SJSA1 (cell line): Measurements from ENCODE around the gene C2CD2. TPM values are rescaled to one million over a fixed set of nuclear protein-coding genes. Genes with fewer than 3 reads are reported as not detected.

Experiments used
- DNase-seq, 2 experiments: peaks; one replicate each; pipeline ENCODE4 v3.0.0-alpha.2; 2015 to 2020; ENCODE audit warnings: low spot score in 2 of 2, low read depth in 1 of 2
- H3K27ac ChIP-seq: fragments of 250-450 bp; sonication (Bioruptor Pico); 2 replicates; pipeline ENCODE4 v1.5.1; 2020; ENCODE audit warnings: mild to moderate bottlenecking, moderate library complexity
- H3K27me3 ChIP-seq: fragments of 250-450 bp; sonication (Bioruptor Pico); replicated peaks from 2 replicates; pipeline ENCODE4 v1.5.1; 2020; ENCODE audit warnings: mild to moderate bottlenecking, moderate library complexity
- H3K36me3 ChIP-seq: fragments of 250-450 bp; sonication (Bioruptor Pico); 2 replicates; pipeline ENCODE4 v1.5.1; 2020; ENCODE audit warnings: mild to moderate bottlenecking
- H3K4me1 ChIP-seq: fragments of 250-450 bp; sonication (Bioruptor Pico); replicated peaks from 2 replicates; pipeline ENCODE4 v1.6.1; 2021; ENCODE audit warnings: mild to moderate bottlenecking
- H3K4me3 ChIP-seq: fragments of 250-450 bp; sonication (Bioruptor Pico); 2 replicates; pipeline ENCODE4 v1.5.1; 2020; ENCODE audit warnings: mild to moderate bottlenecking
- H3K9me3 ChIP-seq: fragments of 250-450 bp; sonication (Bioruptor Pico); replicated peaks from 2 replicates; pipeline ENCODE4 v1.5.1; 2020; ENCODE audit warnings: mild to moderate bottlenecking
- total RNA-seq: library from RNA; depleted of rRNA; stranded (reverse); fragments of >200 nt; shearing (Covaris generic); gene quantifications from 2 replicates; pipeline ENCODE4 v1.2.3, GENCODE V29; 2014

The C2CD2 gene
- total RNA-seq, 1 experiment from 2014 or later, result 17.1 TPM

- H3K36me3 ChIP-seq, result peaks cover 19% of the 10 kb centered on the region; the same call in 1 of the 2 replicates
- H3K4me1 ChIP-seq, result no peaks in the 10 kb centered on the region
- H3K9me3 ChIP-seq, result no peaks in the 10 kb centered on the region
- no peak overlapping the region for H3K27ac ChIP-seq
- H3K4me3 ChIP-seq, result no peak overlapping the region
- no peaks in the 10 kb centered on the region for H3K27me3 ChIP-seq
- no peak for DNase-seq
These were observed 96.0 kb downstream of the C2CD2 start for GRCh38 chr21:41857771-41858300.

- no peak overlapping the region for H3K27ac ChIP-seq
- no peak for DNase-seq
- H3K36me3 ChIP-seq, result peaks cover 19% of the 10 kb centered on the region; the same call in 1 of the 2 replicates
- H3K27me3 ChIP-seq, result no peaks in the 10 kb centered on the region
- no peak overlapping the region for H3K4me3 ChIP-seq
- H3K9me3 ChIP-seq, result no peaks in the 10 kb centered on the region
- no peaks in the 10 kb centered on the region for H3K4me1 ChIP-seq
These were observed 97.2 kb downstream of the C2CD2 start for GRCh38 chr21:41856572-41856971.

- Histone ChIP-seq H3K36me3 (peaks cover 20% of the 10 kb centered on the region), H3K27me3 (no peaks in the 10 kb centered on the region), H3K4me1 (no peaks in the 10 kb centered on the region), H3K4me3 (no peak overlapping the region), H3K27ac (no peak overlapping the region), H3K9me3 (no peaks in the 10 kb centered on the region)
- DNase-seq, result no peak
These were observed 99.3 kb downstream of the C2CD2 start for GRCh38 chr21:41854426-41854995.

GRCh38 chr21:41852929-41853320, 100.9 kb downstream of the C2CD2 start:
- peaks cover 8% of the 10 kb centered on the region for H3K4me1 ChIP-seq
- peaks cover 3% of the 10 kb centered on the region; the same call in 1 of the 2 replicates for H3K9me3 ChIP-seq
- no peak for DNase-seq
- H3K36me3 ChIP-seq, result peaks cover 16% of the 10 kb centered on the region
- H3K4me3 ChIP-seq, result no peak overlapping the region
- no peaks in the 10 kb centered on the region for H3K27me3 ChIP-seq
- no peak overlapping the region for H3K27ac ChIP-seq

- Histone ChIP-seq H3K9me3 (peaks cover 3% of the 10 kb centered on the region; the same call in 1 of the 2 replicates), H3K4me3 (no peak overlapping the region), H3K36me3 (peaks cover 16% of the 10 kb centered on the region), H3K27me3 (no peaks in the 10 kb centered on the region), H3K4me1 (peaks cover 8% of the 10 kb centered on the region), H3K27ac (no peak overlapping the region)
- no peak for DNase-seq
These were observed 101.5 kb downstream of the C2CD2 start for GRCh38 chr21:41852151-41852928.

- Histone ChIP-seq H3K9me3 (peaks cover 3% of the 10 kb centered on the region; the same call in 1 of the 2 replicates), H3K4me1 (peaks cover 8% of the 10 kb centered on the region), H3K27ac (no peak overlapping the region), H3K27me3 (no peaks in the 10 kb centered on the region), H3K4me3 (no peak overlapping the region), H3K36me3 (peaks cover 19% of the 10 kb centered on the region)
- DNase-seq, result peak in 1 of 2 experiments; percentile 43
These were observed 102.6 kb downstream of the C2CD2 start for GRCh38 chr21:41851090-41851790.

GRCh38 chr21:41850085-41850484, 103.7 kb downstream of the C2CD2 start:
- peaks cover 8% of the 10 kb centered on the region for H3K4me1 ChIP-seq
- H3K4me3 ChIP-seq, result no peak overlapping the region
- H3K27ac ChIP-seq, result no peak overlapping the region
- H3K27me3 ChIP-seq, result no peaks in the 10 kb centered on the region
- no peak for DNase-seq
- peaks cover 19% of the 10 kb centered on the region for H3K36me3 ChIP-seq
- H3K9me3 ChIP-seq, result peaks cover 3% of the 10 kb centered on the region; the same call in 1 of the 2 replicates

- Histone ChIP-seq H3K36me3 (peaks cover 9% of the 10 kb centered on the region), H3K27me3 (no peaks in the 10 kb centered on the region), H3K27ac (no peak overlapping the region; the same call in 1 of the 2 replicates), H3K4me3 (no peak overlapping the region), H3K9me3 (peaks cover 3% of the 10 kb centered on the region; the same call in 1 of the 2 replicates), H3K4me1 (peaks cover 8% of the 10 kb centered on the region)
- peak; percentile 18 to 46 for DNase-seq
These were observed 104.7 kb downstream of the C2CD2 start for GRCh38 chr21:41848958-41849580.

- H3K27ac ChIP-seq, result no peak overlapping the region; the same call in 1 of the 2 replicates
- no peaks in the 10 kb centered on the region for H3K27me3 ChIP-seq
- DNase-seq, result no peak
- H3K4me3 ChIP-seq, result no peak overlapping the region
- H3K4me1 ChIP-seq, result peaks cover 8% of the 10 kb centered on the region
- peaks cover 3% of the 10 kb centered on the region; the same call in 1 of the 2 replicates for H3K9me3 ChIP-seq
- peaks cover 8% of the 10 kb centered on the region for H3K36me3 ChIP-seq
These were observed 105.3 kb downstream of the C2CD2 start for GRCh38 chr21:41848533-41848932.

GRCh38 chr21:41847066-41847804, 106.6 kb downstream of the C2CD2 start:
- H3K9me3 ChIP-seq, result peaks cover 3% of the 10 kb centered on the region; the same call in 1 of the 2 replicates
- no peaks in the 10 kb centered on the region for H3K27me3 ChIP-seq
- no peak for DNase-seq
- peaks cover 8% of the 10 kb centered on the region for H3K4me1 ChIP-seq
- H3K36me3 ChIP-seq, result peaks cover 8% of the 10 kb centered on the region
- no peak overlapping the region for H3K27ac ChIP-seq
- no peak overlapping the region for H3K4me3 ChIP-seq

- H3K27ac ChIP-seq, result no peak overlapping the region
- H3K4me3 ChIP-seq, result no peak overlapping the region
- no peaks in the 10 kb centered on the region for H3K27me3 ChIP-seq
These were observed 107.3 kb downstream of the C2CD2 start for GRCh38 chr21:41846536-41846935.

GRCh38 chr21:41846033-41846317, 107.8 kb downstream of the C2CD2 start:
- peaks cover 9% of the 10 kb centered on the region for H3K9me3 ChIP-seq
- peaks cover 5% of the 10 kb centered on the region for H3K36me3 ChIP-seq
- peaks cover 8% of the 10 kb centered on the region for H3K4me1 ChIP-seq
- DNase-seq, result no peak
- no peaks in the 10 kb centered on the region for H3K27me3 ChIP-seq
- H3K4me3 ChIP-seq, result no peak overlapping the region
- no peak overlapping the region for H3K27ac ChIP-seq

More at GRCh38 chr21:41846536-41846935, 107.3 kb downstream of the C2CD2 start:
- DNase-seq, result no peak
- Histone ChIP-seq H3K36me3 (peaks cover 8% of the 10 kb centered on the region), H3K4me1 (peaks cover 8% of the 10 kb centered on the region), H3K9me3 (peaks cover 3% of the 10 kb centered on the region; the same call in 1 of the 2 replicates)
